Epithelial cell of umbilical artery (primary cell): Measurements from ENCODE around the gene RBMS2. TPM values are rescaled to one million over a fixed set of nuclear protein-coding genes. Genes with fewer than 3 reads are reported as not detected.

Experiments
- total RNA-seq: library from RNA; depleted of rRNA; stranded (reverse); fragments of >200 nt; gene quantifications from 2 replicates; pipeline ENCODE4 v1.2.3, GENCODE V29; 2014

The RBMS2 gene, protein sequence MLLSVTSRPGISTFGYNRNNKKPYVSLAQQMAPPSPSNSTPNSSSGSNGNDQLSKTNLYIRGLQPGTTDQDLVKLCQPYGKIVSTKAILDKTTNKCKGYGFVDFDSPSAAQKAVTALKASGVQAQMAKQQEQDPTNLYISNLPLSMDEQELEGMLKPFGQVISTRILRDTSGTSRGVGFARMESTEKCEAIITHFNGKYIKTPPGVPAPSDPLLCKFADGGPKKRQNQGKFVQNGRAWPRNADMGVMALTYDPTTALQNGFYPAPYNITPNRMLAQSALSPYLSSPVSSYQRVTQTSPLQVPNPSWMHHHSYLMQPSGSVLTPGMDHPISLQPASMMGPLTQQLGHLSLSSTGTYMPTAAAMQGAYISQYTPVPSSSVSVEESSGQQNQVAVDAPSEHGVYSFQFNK
- 11.7 and 20.7 TPM in 2 replicates for total RNA-seq

GRCh38 chr12:56521590-56522371 lies at the start of gene RBMS2:
RBMS2 (plus strand) TSS chr12:56521820; CDS start chr12:56522024, 204 bp downstream.

GRCh38 chr12:56488041-56488955 lies 33.3 kb upstream of the RBMS2 start, which contains the start of gene GLS2:
GLS2 (minus strand) TSS chr12:56488161; CDS start chr12:56488118, 43 bp downstream.

DNA sequence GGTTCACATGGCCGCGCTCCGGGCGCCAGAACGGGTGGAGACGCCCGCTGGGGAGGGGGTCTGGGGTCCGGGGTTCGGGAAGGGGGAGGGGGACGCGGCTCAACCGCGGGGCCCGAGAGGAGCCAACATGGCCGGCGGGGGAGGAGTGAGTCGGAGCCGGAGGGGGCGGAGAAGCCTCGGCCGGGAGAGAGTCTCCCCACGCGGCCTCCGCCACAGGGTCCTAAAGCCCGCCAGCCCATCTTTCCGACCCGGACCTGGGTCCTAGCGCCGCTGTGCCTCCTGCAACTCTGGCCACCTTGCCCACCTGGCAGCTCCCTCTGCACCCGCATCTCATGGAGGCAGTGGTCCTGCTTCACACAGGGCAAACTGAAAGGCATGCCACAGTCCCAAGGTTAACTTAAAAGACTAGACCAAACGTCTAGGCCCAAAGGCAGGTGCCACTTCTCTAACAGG lies 108.6 kb downstream of the RBMS2 start, which contains the start of gene BAZ2A:
TSS of gene BAZ2A (minus strand) at position 147 of the 453 bp plus-strand sequence. CDS start 12,796 bp downstream, outside the sequence.

Other genes with a start within 250 kb of the RBMS2 start
- 122 and 135 TPM in 2 replicates for gene CS, start 221.5 kb upstream of the RBMS2 start, total RNA-seq
- gene CNPY2, start 205.8 kb upstream of the RBMS2 start, total RNA-seq = 143 and 145 TPM in 2 replicates
- 4.9 and 14.9 TPM in 2 replicates for gene PAN2, start 187.8 kb upstream of the RBMS2 start, total RNA-seq
- 0.32 TPM in 1 of 2 replicates, not detected in the other for gene IL23A, start 182.9 kb upstream of the RBMS2 start, total RNA-seq
- gene STAT2, start 161.7 kb upstream of the RBMS2 start, total RNA-seq = 83.2 and 175 TPM in 2 replicates
- not detected in 2 replicates for gene APOF, start 159.0 kb upstream of the RBMS2 start, total RNA-seq
- 10.7 and 17.3 TPM in 2 replicates for gene TIMELESS, start 72.4 kb upstream of the RBMS2 start, total RNA-seq
- gene MIP, start 67.2 kb upstream of the RBMS2 start, total RNA-seq = not detected in 2 replicates
- 1.3 and 2.1 TPM in 2 replicates for gene SPRYD4, start 53.2 kb upstream of the RBMS2 start, total RNA-seq
- not detected in 2 replicates for gene GLS2, start 33.7 kb upstream of the RBMS2 start, total RNA-seq
- 15.0 and 15.3 TPM in 2 replicates for gene BAZ2A, start 108.5 kb downstream of the RBMS2 start, total RNA-seq
- gene ATP5F1B, start 124.2 kb downstream of the RBMS2 start, total RNA-seq = 567 and 603 TPM in 2 replicates
- gene PTGES3, start 166.5 kb downstream of the RBMS2 start, total RNA-seq = 86.4 and 116 TPM in 2 replicates
- gene NACA, start 203.5 kb downstream of the RBMS2 start, total RNA-seq = 1,167 and 1,292 TPM in 2 replicates
- gene PRIM1, start 230.5 kb downstream of the RBMS2 start, total RNA-seq = 13.0 and 22.5 TPM in 2 replicates
- 0.32 and 0.46 TPM in 2 replicates for gene HSD17B6, start 241.5 kb downstream of the RBMS2 start, total RNA-seq